Neural progenitor cell (in vitro differentiated cells): ENCODE data around the gene GPR183. TPM values are rescaled to one million over a fixed set of nuclear protein-coding genes. Genes with fewer than 3 reads are reported as not detected.

Source experiments
- DNase-seq: peaks from one replicate; pipeline ENCODE4 v3.0.0-alpha.2; 2016; ENCODE audit warnings: low spot score
- H2AFZ ChIP-seq: fragments of 200-600 bp; sonication (generic); replicated peaks from 2 replicates; pipeline ENCODE4 v1.6.1; 2016; ENCODE audit warnings: antibody characterized with exemption
- H3F3A ChIP-seq: fragments of 200-600 bp; sonication (generic); 2 replicates; pipeline ENCODE4 v1.6.1; 2016; ENCODE audit warnings: antibody characterized with exemption, low read depth
- H3K27ac ChIP-seq: fragments of 200-600 bp; sonication (generic); 2 replicates; pipeline ENCODE4 v1.5.1; 2016; ENCODE audit warnings: mild to moderate bottlenecking
- H3K27me3 ChIP-seq: fragments of 200-600 bp; sonication (generic); 2 replicates; pipeline ENCODE4 v1.6.1; 2016; ENCODE audit warnings: mild to moderate bottlenecking, moderate library complexity
- H3K36me3 ChIP-seq: fragments of 200-600 bp; sonication (generic); 2 replicates; pipeline ENCODE4 v1.5.1; 2016
- H3K4me1 ChIP-seq: fragments of 200-600 bp; sonication (generic); 2 replicates; pipeline ENCODE4 v1.6.1; 2016; ENCODE audit warnings: mixed run types
- H3K4me2 ChIP-seq: fragments of 200-600 bp; sonication (generic); 2 replicates; pipeline ENCODE4 v1.6.1; 2016
- H3K4me3 ChIP-seq: fragments of 200-600 bp; sonication (generic); 2 replicates; pipeline ENCODE4 v1.5.1; 2016
- H3K79me2 ChIP-seq: fragments of 200-600 bp; sonication (generic); 2 replicates; pipeline ENCODE4 v1.6.1; 2016; ENCODE audit warnings: low read depth
- H3K9ac ChIP-seq: fragments of 200-600 bp; sonication (generic); 2 replicates; pipeline ENCODE4 v1.6.1; 2016
- H3K9me3 ChIP-seq: fragments of 200-600 bp; sonication (generic); 2 replicates; pipeline ENCODE4 v1.5.1; 2016; ENCODE audit warnings: low read depth
- H4K20me1 ChIP-seq: fragments of 200-600 bp; sonication (generic); 2 replicates; pipeline ENCODE4 v1.6.1; 2016; ENCODE audit warnings: low read depth
- H3K27ac Mint-ChIP-seq: 3 replicates; pipeline ENCODE4 v1.8.0; 2021; ENCODE audit warnings: mixed read lengths
- H3K27me3 Mint-ChIP-seq: 2 replicates; pipeline ENCODE4 v1.8.0; 2022; ENCODE audit warnings: low read depth, mild to moderate bottlenecking, inconsistent platforms, moderate library complexity, mixed read lengths; ENCODE audit not compliant: insufficient read depth
- H3K36me3 Mint-ChIP-seq: 3 replicates; pipeline ENCODE4 v1.8.0; 2021; ENCODE audit warnings: mixed read lengths
- H3K4me1 Mint-ChIP-seq: 3 replicates; pipeline ENCODE4 v1.8.0; 2021; ENCODE audit warnings: mixed read lengths
- H3K4me3 Mint-ChIP-seq: 3 replicates; pipeline ENCODE4 v1.8.0; 2021; ENCODE audit warnings: mild to moderate bottlenecking, moderate library complexity, mixed read lengths
- H3K9me3 Mint-ChIP-seq: 3 replicates; pipeline ENCODE4 v1.8.0; 2020; ENCODE audit warnings: mixed read lengths
- EZH2 ChIP-seq: fragments of 200-600 bp; sonication (generic); IDR thresholded peaks from 2 replicates; pipeline ENCODE4 v1.6.1; 2017; ENCODE audit warnings: antibody characterized with exemption, mild to moderate bottlenecking, moderate library complexity
- EZH2phosphoT487 ChIP-seq: fragments of 200-600 bp; sonication (generic); IDR thresholded peaks from 2 replicates; pipeline ENCODE4 v1.6.1; 2017; ENCODE audit warnings: antibody characterized with exemption
- total RNA-seq: library from RNA; depleted of rRNA; stranded (reverse); fragments of >200 nt; gene quantifications from 2 replicates; pipeline ENCODE4 v1.2.3, GENCODE V29; 2015; ENCODE audit warnings: low replicate concordance
- TF ChIP-seq, protein P1 (sequence below): fragments of 200-600 bp; sonication (generic); IDR thresholded peaks from 2 replicates; pipeline ENCODE4 v1.5.1; 2017; ENCODE audit warnings: antibody characterized with exemption, mild to moderate bottlenecking

The GPR183 gene
- total RNA-seq, 1 donor from 2014 or later: not detected

DNA sequence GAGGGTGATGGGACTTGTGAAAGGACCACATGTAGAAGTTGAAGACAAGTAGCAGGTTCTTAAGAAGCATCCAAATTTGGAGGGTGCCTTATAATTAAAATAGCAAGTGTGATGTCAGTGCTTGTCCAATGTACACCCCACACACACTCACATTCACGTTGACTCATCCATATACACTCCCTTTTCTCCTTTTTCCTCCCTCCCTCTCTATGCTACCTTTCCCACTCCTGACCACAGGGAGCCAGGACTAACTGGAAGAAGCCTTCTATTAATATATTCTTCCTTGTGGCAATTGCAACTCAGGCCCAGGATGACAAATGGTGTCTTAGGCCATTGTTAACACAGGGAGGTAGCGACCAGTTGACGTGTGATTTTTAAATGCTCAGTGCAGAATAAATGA, 16.3 kb upstream of the GPR183 start:
- Mint-ChIP-seq H3K9me3 (no peaks in the 10 kb centered on the region), H3K36me3 (peaks cover 9% of the 10 kb centered on the region), H3K4me1 (no peaks in the 10 kb centered on the region), H3K4me3 (no peak overlapping the region), H3K27ac (no peak overlapping the region), H3K27me3 (no peaks in the 10 kb centered on the region)
- Histone ChIP-seq H3K9me3 (no peaks in the 10 kb centered on the region), H3K4me3 (no peak overlapping the region), H3K4me2 (no peak overlapping the region), H3F3A (no peaks in the 10 kb centered on the region), H3K36me3 (peaks cover 6% of the 10 kb centered on the region), H2AFZ (no peak overlapping the region), H4K20me1 (no peaks in the 10 kb centered on the region), H3K27ac (no peak overlapping the region), H3K79me2 (no peaks in the 10 kb centered on the region), H3K9ac (no peak overlapping the region), H3K27me3 (no peaks in the 10 kb centered on the region), H3K4me1 (no peaks in the 10 kb centered on the region)
- no peak for DNase-seq
- no peak for TF ChIP-seq EZH2phosphoT487
- no peak for TF ChIP-seq EZH2
- TF ChIP-seq, protein P1, sequence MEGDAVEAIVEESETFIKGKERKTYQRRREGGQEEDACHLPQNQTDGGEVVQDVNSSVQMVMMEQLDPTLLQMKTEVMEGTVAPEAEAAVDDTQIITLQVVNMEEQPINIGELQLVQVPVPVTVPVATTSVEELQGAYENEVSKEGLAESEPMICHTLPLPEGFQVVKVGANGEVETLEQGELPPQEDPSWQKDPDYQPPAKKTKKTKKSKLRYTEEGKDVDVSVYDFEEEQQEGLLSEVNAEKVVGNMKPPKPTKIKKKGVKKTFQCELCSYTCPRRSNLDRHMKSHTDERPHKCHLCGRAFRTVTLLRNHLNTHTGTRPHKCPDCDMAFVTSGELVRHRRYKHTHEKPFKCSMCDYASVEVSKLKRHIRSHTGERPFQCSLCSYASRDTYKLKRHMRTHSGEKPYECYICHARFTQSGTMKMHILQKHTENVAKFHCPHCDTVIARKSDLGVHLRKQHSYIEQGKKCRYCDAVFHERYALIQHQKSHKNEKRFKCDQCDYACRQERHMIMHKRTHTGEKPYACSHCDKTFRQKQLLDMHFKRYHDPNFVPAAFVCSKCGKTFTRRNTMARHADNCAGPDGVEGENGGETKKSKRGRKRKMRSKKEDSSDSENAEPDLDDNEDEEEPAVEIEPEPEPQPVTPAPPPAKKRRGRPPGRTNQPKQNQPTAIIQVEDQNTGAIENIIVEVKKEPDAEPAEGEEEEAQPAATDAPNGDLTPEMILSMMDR: no peak

DNA sequence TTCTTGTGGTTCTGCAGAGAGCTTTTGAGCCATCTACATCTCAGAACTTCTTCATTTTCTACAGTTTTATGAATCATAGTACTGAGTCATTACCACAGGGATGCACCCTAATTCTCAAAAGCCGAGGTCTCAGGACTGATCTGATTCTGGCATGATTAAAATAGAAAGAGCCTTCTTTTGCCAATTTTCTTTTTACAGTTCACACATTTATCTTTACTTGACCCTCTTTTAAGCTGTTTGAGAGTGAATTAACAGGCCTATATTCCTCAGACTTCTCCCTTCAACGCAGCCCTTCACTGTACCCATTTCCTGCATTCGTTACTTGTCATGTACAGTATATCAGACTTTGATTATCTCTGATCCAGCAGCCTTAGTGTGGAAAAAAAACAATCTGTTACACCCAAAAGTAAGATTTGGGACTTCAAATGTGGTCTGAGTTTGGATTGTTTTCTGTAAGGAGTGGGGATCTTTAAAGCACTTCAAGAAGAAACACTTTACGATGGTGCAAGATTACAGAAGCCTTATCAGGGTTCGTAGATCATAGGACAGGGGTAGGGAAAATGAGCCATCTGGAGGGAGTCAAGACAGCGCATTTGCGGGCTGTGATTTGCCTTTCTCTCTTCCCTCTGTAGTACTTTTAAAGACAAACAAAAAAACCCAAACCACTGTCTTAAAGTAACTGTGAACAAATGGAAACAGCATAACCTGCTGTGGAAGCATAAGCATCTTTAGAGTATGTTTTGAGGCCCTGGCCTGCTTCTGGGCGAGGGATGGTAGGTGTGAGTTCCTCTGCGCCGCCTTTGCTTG, 15.3 kb upstream of the GPR183 start:
- no peak for DNase-seq
- no peak overlapping the region for H3K4me2 ChIP-seq
- Mint-ChIP-seq H3K27ac (no peak overlapping the region), H3K36me3 (peaks cover 9% of the 10 kb centered on the region), H3K27me3 (no peaks in the 10 kb centered on the region), H3K4me3 (no peak overlapping the region), H3K9me3 (no peaks in the 10 kb centered on the region), H3K4me1 (no peaks in the 10 kb centered on the region)
- no peaks in the 10 kb centered on the region for H4K20me1 ChIP-seq
- no peaks in the 10 kb centered on the region for H3K79me2 ChIP-seq
- H3K9ac ChIP-seq: no peak overlapping the region
- TF ChIP-seq EZH2phosphoT487 (no peak), EZH2 (no peak)
- TF ChIP-seq, protein P1: no peak
- H3K9me3 ChIP-seq: no peaks in the 10 kb centered on the region
- H2AFZ ChIP-seq: no peak overlapping the region
- no peak overlapping the region for H3K4me3 ChIP-seq
- no peaks in the 10 kb centered on the region for H3F3A ChIP-seq
- peaks cover 6% of the 10 kb centered on the region for H3K36me3 ChIP-seq
- no peaks in the 10 kb centered on the region for H3K4me1 ChIP-seq
- H3K27ac ChIP-seq: no peak overlapping the region
- no peaks in the 10 kb centered on the region for H3K27me3 ChIP-seq

DNA sequence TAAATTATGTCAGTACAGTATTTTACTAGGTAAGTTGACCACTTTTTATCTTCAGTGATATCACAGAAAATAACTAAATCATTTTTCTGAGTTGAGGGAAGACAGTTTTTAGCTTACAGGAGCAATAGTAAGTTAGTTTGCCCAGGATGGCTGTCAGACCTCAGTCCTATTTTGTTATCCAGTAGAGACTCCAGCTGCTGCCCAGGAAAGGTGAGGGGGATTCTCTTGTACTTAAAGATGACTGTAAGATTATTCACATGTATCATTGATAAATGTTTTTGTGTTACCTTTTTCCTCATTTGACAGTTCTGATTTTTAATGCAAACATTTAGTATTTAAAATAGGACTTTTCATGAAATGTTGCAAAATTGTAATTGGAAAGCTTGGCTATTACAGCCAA, 14.5 kb upstream of the GPR183 start:
- no peaks in the 10 kb centered on the region for H3K27me3 Mint-ChIP-seq
- peaks cover 14% of the 10 kb centered on the region for H3K36me3 Mint-ChIP-seq
- no peak overlapping the region for H3K27ac Mint-ChIP-seq

More for the DNA sequence above, 14.5 kb upstream of the GPR183 start:
- Mint-ChIP-seq H3K4me3 (no peak overlapping the region), H3K9me3 (no peaks in the 10 kb centered on the region), H3K4me1 (no peaks in the 10 kb centered on the region)
- TF ChIP-seq EZH2phosphoT487 (no peak), EZH2 (no peak)
- Histone ChIP-seq H3K79me2 (no peaks in the 10 kb centered on the region), H2AFZ (no peak overlapping the region), H3K4me1 (no peaks in the 10 kb centered on the region), H4K20me1 (no peaks in the 10 kb centered on the region), H3K9me3 (no peaks in the 10 kb centered on the region), H3K27me3 (no peaks in the 10 kb centered on the region), H3K9ac (no peak overlapping the region), H3K27ac (no peak overlapping the region), H3K36me3 (peaks cover 6% of the 10 kb centered on the region), H3K4me2 (no peak overlapping the region), H3F3A (no peaks in the 10 kb centered on the region), H3K4me3 (no peak overlapping the region)
- DNase-seq: no peak
